Glutamatergic neuron (in vitro differentiated cells): ENCODE measurements around the gene LPIN1. TPM values are rescaled to one million over a fixed set of nuclear protein-coding genes. Genes with fewer than 3 reads are reported as not detected.

Experiments used
- microRNA-seq: library from miRNA; unstranded; fragments of <30 nt; microRNA quantifications from one replicate; pipeline ENCODE4, GENCODE V29; 2020; ENCODE audit not compliant: unreplicated experiment
- total RNA-seq: library from RNA; stranded (reverse); fragmentation: NEBNext Ultra II Directional; extraction: Animal tissue kit (Norgen Biotek cat#: 25700); gene quantifications from one replicate; pipeline ENCODE4 v1.2.1, GENCODE V29; 2021; ENCODE audit not compliant: unreplicated experiment

The LPIN1 gene
- total RNA-seq, 1 donor from 2014 or later = 142 TPM

Small RNAs within 50 kb of the gene (microRNA-seq; reads per million reads assigned to microRNA genes)
- not detected for gene MIR4262
- not detected for gene MIR548S

Other genes with a start within 250 kb of the LPIN1 start
- 134 TPM for gene GREB1, start 212.6 kb upstream of the LPIN1 start, total RNA-seq
- gene NTSR2, start 76.4 kb upstream of the LPIN1 start, total RNA-seq = not detected